ENCODE data around the gene USP1. TPM values are rescaled to one million over a fixed set of nuclear protein-coding genes. Genes with fewer than 3 reads are reported as not detected.

USP1 gene
- total and polyA plus RNA-seq, 2 of the 4 experiments (the other 2 are of a cell fraction), result 7.5 to 9.7 TPM

GRCh38 chr1:62428351-62428750 lies 8.5 kb upstream of the USP1 start:
- H2AFZ ChIP-seq (replicated peaks; ENCODE audit: low read length, poor library complexity), result no peak overlapping the region
- H4K20me1 ChIP-seq (ENCODE audit: insufficient read depth, low read length), result no peaks in the 10 kb centered on the region
- H3K14ac ChIP-seq (replicated peaks; ENCODE audit: low read depth, low read length), result no peak overlapping the region
- H2BK5ac ChIP-seq (ENCODE audit: low read depth, low read length, poor library complexity, severe bottlenecking), result no peak overlapping the region
- H3K9me3 ChIP-seq (ENCODE audit: control insufficient read depth, insufficient read depth, low read length), result no peaks in the 10 kb centered on the region
- H3K9me1 ChIP-seq (ENCODE audit: insufficient read depth, low read length), result no peaks in the 10 kb centered on the region
- ATAC-seq (ENCODE audit: low read depth) (no peak), DNase-seq (no peak)
- no peak overlapping the region for H3K9ac ChIP-seq (ENCODE audit: low read depth, low read length)
- no peaks in the 10 kb centered on the region for H3K4me1 ChIP-seq (ENCODE audit: control insufficient read depth, insufficient read depth, low read length)
- no peaks in the 10 kb centered on the region for H3K36me3 ChIP-seq (ENCODE audit: control insufficient read depth, insufficient read depth, low read length)
- CTCF ChIA-PET, result no interaction called here
- no peak overlapping the region for H3K4me3 ChIP-seq (ENCODE audit: insufficient read depth, low read depth, low read length)
- WGBS, 2 experiments (ENCODE audit: extremely low coverage in 2 of 2, insufficient read length in 1 of 2), result no CpG with 5 or more reads among the region's 4 CpGs
- intact Hi-C loops (cut with micrococcal nuclease) (no loop called here), in situ Hi-C loops (cut with MboI; ENCODE audit: low sequenced_read_pairs) (no loop called here), dilution Hi-C loops (cut with HindIII; ENCODE audit: low sequenced_read_pairs, unreplicated experiment) (no loop called here)
- no peak overlapping the region for H2AK9ac ChIP-seq (replicated peaks; ENCODE audit: low read depth, low read length, poor library complexity)
- BruUV-seq (replicated peaks), result no TSS peak
- no peak overlapping the region for H3K27ac ChIP-seq (ENCODE audit: insufficient read depth, low read length)
- TF ChIP-seq MAZ (IDR thresholded peaks at IDR 0.05; ENCODE audit: borderline replicate concordance, low read depth, low read length) (no peak), CEBPB (IDR thresholded peaks at IDR 0.05; ENCODE audit: low read depth, low read length) (no peak), CTCF (conservative IDR thresholded peaks at IDR 0.05; ENCODE audit: low read depth, low read length) (no peak)
- H3K18ac ChIP-seq (ENCODE audit: low read depth, low read length), result no peak overlapping the region
- H2BK20ac ChIP-seq (ENCODE audit: low read depth, low read length), result no peak overlapping the region
- H3K56ac ChIP-seq (ENCODE audit: extremely low read depth, insufficient read depth, low read length), result no peak overlapping the region
- peaks cover 5% of the 10 kb centered on the region for H3K27me3 ChIP-seq (ENCODE audit: control insufficient read depth, insufficient read depth, low read length)
- H2BK15ac ChIP-seq (ENCODE audit: low read depth, low read length), result no peak overlapping the region
- no peak overlapping the region for H3K4ac ChIP-seq (ENCODE audit: low read depth, low read length)
- H4K91ac ChIP-seq (ENCODE audit: insufficient read depth, low read depth, low read length), result no peak overlapping the region
- no peak overlapping the region for H4K5ac ChIP-seq (ENCODE audit: low read depth, low read length)
- POLR2A ChIA-PET (ENCODE audit: unreplicated experiment), result no interaction called here
- no peak overlapping the region for H4K8ac ChIP-seq (ENCODE audit: low read depth in 2 of 2, low read length in 2 of 2)
- no peak overlapping the region for H2AK5ac ChIP-seq (ENCODE audit: low read depth, low read length)
- H3K79me1 ChIP-seq (ENCODE audit: low read depth in 1 of 2, low read length in 2 of 2), result no peaks in the 10 kb centered on the region
- no peak overlapping the region for H3K4me2 ChIP-seq (ENCODE audit: low read depth, low read length)
- no peak overlapping the region for H2BK120ac ChIP-seq (ENCODE audit: low read depth, low read length)
- H3K23ac ChIP-seq (ENCODE audit: low read depth, low read length), result no peak overlapping the region

Data from IMR-90 (cell line).